ENCODE data around the gene PPP4R3B.

DNA sequence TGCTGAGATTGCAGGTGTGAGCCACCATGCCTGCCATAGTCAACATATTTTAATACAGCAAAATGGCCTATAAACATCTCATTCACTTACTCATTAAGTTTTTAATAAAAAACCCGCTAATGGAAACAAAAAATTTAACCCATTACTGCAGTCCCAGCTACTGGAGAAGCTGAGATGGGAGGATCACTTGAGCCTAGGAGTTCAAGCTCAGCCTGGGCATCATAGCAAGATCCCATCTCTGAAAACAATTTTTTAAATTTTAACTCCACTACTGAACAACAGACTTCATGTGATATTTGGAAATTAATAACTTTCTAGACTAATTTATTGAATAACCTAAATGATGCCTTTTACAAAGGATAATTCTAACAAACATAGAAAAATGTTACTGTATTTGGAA, 5.4 kb downstream of the PPP4R3B start:
- TF ChIP-seq ARNTL (CRISPR knock-in tag; IDR thresholded peaks at IDR 0.05; ENCODE audit: borderline replicate concordance, low read depth), result no peak
- TF ChIP-seq ZC3H10 (CRISPR knock-in tag; IDR thresholded peaks at IDR 0.05), result no peak
- no peak for TF ChIP-seq ZFP3 (CRISPR knock-in tag; IDR thresholded peaks at IDR 0.05)
- TF ChIP-seq PPARA (CRISPR knock-in tag; IDR thresholded peaks at IDR 0.05; ENCODE audit: borderline replicate concordance), result no peak
- TF ChIP-seq ESRRG (CRISPR knock-in tag; IDR thresholded peaks at IDR 0.05), result no peak
- TF ChIP-seq, protein P1, sequence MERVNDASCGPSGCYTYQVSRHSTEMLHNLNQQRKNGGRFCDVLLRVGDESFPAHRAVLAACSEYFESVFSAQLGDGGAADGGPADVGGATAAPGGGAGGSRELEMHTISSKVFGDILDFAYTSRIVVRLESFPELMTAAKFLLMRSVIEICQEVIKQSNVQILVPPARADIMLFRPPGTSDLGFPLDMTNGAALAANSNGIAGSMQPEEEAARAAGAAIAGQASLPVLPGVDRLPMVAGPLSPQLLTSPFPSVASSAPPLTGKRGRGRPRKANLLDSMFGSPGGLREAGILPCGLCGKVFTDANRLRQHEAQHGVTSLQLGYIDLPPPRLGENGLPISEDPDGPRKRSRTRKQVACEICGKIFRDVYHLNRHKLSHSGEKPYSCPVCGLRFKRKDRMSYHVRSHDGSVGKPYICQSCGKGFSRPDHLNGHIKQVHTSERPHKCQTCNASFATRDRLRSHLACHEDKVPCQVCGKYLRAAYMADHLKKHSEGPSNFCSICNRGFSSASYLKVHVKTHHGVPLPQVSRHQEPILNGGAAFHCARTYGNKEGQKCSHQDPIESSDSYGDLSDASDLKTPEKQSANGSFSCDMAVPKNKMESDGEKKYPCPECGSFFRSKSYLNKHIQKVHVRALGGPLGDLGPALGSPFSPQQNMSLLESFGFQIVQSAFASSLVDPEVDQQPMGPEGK (CRISPR knock-in tag; IDR thresholded peaks at IDR 0.05; ENCODE audit: borderline replicate concordance), result no peak
- TF ChIP-seq, protein P2, sequence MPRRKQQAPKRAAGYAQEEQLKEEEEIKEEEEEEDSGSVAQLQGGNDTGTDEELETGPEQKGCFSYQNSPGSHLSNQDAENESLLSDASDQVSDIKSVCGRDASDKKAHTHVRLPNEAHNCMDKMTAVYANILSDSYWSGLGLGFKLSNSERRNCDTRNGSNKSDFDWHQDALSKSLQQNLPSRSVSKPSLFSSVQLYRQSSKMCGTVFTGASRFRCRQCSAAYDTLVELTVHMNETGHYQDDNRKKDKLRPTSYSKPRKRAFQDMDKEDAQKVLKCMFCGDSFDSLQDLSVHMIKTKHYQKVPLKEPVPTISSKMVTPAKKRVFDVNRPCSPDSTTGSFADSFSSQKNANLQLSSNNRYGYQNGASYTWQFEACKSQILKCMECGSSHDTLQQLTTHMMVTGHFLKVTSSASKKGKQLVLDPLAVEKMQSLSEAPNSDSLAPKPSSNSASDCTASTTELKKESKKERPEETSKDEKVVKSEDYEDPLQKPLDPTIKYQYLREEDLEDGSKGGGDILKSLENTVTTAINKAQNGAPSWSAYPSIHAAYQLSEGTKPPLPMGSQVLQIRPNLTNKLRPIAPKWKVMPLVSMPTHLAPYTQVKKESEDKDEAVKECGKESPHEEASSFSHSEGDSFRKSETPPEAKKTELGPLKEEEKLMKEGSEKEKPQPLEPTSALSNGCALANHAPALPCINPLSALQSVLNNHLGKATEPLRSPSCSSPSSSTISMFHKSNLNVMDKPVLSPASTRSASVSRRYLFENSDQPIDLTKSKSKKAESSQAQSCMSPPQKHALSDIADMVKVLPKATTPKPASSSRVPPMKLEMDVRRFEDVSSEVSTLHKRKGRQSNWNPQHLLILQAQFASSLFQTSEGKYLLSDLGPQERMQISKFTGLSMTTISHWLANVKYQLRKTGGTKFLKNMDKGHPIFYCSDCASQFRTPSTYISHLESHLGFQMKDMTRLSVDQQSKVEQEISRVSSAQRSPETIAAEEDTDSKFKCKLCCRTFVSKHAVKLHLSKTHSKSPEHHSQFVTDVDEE (CRISPR knock-in tag; IDR thresholded peaks at IDR 0.05), result no peak
- TF ChIP-seq BACH2 (CRISPR knock-in tag; IDR thresholded peaks at IDR 0.05; ENCODE audit: borderline replicate concordance), result no peak
- TF ChIP-seq, protein P3, sequence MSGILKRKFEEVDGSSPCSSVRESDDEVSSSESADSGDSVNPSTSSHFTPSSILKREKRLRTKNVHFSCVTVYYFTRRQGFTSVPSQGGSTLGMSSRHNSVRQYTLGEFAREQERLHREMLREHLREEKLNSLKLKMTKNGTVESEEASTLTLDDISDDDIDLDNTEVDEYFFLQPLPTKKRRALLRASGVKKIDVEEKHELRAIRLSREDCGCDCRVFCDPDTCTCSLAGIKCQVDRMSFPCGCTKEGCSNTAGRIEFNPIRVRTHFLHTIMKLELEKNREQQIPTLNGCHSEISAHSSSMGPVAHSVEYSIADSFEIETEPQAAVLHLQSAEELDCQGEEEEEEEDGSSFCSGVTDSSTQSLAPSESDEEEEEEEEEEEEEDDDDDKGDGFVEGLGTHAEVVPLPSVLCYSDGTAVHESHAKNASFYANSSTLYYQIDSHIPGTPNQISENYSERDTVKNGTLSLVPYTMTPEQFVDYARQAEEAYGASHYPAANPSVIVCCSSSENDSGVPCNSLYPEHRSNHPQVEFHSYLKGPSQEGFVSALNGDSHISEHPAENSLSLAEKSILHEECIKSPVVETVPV (CRISPR knock-in tag; IDR thresholded peaks at IDR 0.05), result no peak
- TF ChIP-seq ZNF70 (CRISPR knock-in tag; IDR thresholded peaks at IDR 0.05), result no peak
- no peak for TF ChIP-seq ZFP30 (CRISPR knock-in tag; IDR thresholded peaks at IDR 0.05)
- TF ChIP-seq SNAI2 (CRISPR knock-in tag; IDR thresholded peaks at IDR 0.05), result no peak

Measured in SK-N-SH treated with all-trans-retinoic acid at 6 μM for 48 hours (cell line).